ENCODE measurements around the gene TNK1. TPM values are rescaled to one million over a fixed set of nuclear protein-coding genes. Genes with fewer than 3 reads are reported as not detected.
A peak's percentile ranks its signal among the peaks of the same experiment; 100 is the strongest.

TNK1 gene
- total RNA-seq, 4 donors from 2014 or later: 15.3 to 42.9 (median 20.7) TPM

- Histone ChIP-seq H3K27me3 (peaks cover 14% of the 10 kb centered on the region), H3K4me3 (peak overlapping the region; percentile 68), H3K27ac (peak overlapping the region; percentile 91), H3K36me3 (no peaks in the 10 kb centered on the region), H3K9me3 (no peaks in the 10 kb centered on the region), H3K4me1 (peaks cover 58% of the 10 kb centered on the region)
- peak; percentile 62 to 96 for TF ChIP-seq CTCF (IDR thresholded peaks at IDR 0.05)
- peak in 2 of 3 donors; percentile 20 to 33 for TF ChIP-seq POLR2AphosphoS5 (IDR thresholded peaks at IDR 0.05)
- no peak for TF ChIP-seq EP300 (IDR thresholded peaks at IDR 0.05)
- TF ChIP-seq POLR2A (IDR thresholded peaks at IDR 0.05): no peak
- 4% methylated on average over 70 of the region's 92 CpGs for WGBS
- DNase-seq (ENCODE audit: low spot score in 2 of 2): peak in 1 of 2 donors; percentile 80
These were observed 55.9 kb downstream of the TNK1 start for GRCh38 chr17:7436556-7437368.

- Histone ChIP-seq H3K4me3 (peak overlapping the region; percentile 68), H3K27ac (peak overlapping the region; percentile 91), H3K27me3 (peaks cover 14% of the 10 kb centered on the region), H3K36me3 (no peaks in the 10 kb centered on the region), H3K9me3 (no peaks in the 10 kb centered on the region), H3K4me1 (peaks cover 58% of the 10 kb centered on the region)
- no peak for TF ChIP-seq EP300 (IDR thresholded peaks at IDR 0.05)
- no peak for TF ChIP-seq CTCF (IDR thresholded peaks at IDR 0.05)
- TF ChIP-seq POLR2AphosphoS5 (IDR thresholded peaks at IDR 0.05): no peak
- TF ChIP-seq POLR2A (IDR thresholded peaks at IDR 0.05): no peak
- DNase-seq (ENCODE audit: low spot score in 2 of 2): no peak
- 46% methylated on average over 13 of the region's 31 CpGs for WGBS
These were observed 56.5 kb downstream of the TNK1 start for GRCh38 chr17:7437369-7437863.

GRCh38 chr17:7437950-7438614, 57.2 kb downstream of the TNK1 start:
- peak overlapping the region; percentile 68 for H3K4me3 ChIP-seq
- DNase-seq (ENCODE audit: low spot score in 2 of 2): peak in 1 of 2 donors; percentile 82
- H3K36me3 ChIP-seq: no peaks in the 10 kb centered on the region
- 6% methylated on average over 23 of the region's 48 CpGs for WGBS
- TF ChIP-seq EP300 (IDR thresholded peaks at IDR 0.05): no peak
- TF ChIP-seq POLR2AphosphoS5 (IDR thresholded peaks at IDR 0.05): no peak
- no peak for TF ChIP-seq POLR2A (IDR thresholded peaks at IDR 0.05)
- no peak for TF ChIP-seq CTCF (IDR thresholded peaks at IDR 0.05)
- peaks cover 58% of the 10 kb centered on the region for H3K4me1 ChIP-seq
- no peaks in the 10 kb centered on the region for H3K9me3 ChIP-seq
- H3K27me3 ChIP-seq: peaks cover 14% of the 10 kb centered on the region
- H3K27ac ChIP-seq: peak overlapping the region; percentile 91

GRCh38 chr17:7438656-7439460, 58.0 kb downstream of the TNK1 start:
- Histone ChIP-seq H3K9me3 (no peaks in the 10 kb centered on the region), H3K4me1 (peaks cover 62% of the 10 kb centered on the region), H3K36me3 (no peaks in the 10 kb centered on the region), H3K27me3 (peaks cover 14% of the 10 kb centered on the region), H3K4me3 (peak overlapping the region; percentile 68), H3K27ac (no peak overlapping the region)
- no peak for DNase-seq (ENCODE audit: low spot score in 2 of 2)
- TF ChIP-seq POLR2A (IDR thresholded peaks at IDR 0.05) (no peak), CTCF (IDR thresholded peaks at IDR 0.05) (no peak), EP300 (IDR thresholded peaks at IDR 0.05) (no peak), POLR2AphosphoS5 (IDR thresholded peaks at IDR 0.05) (no peak)
- WGBS: 31% methylated on average over 11 of the region's 11 CpGs

Other genes with a start within 250 kb of the TNK1 start
- gene ASGR1, start 201.7 kb upstream of the TNK1 start, total RNA-seq: 1 to 10 TPM; 1.3 to 2.3 (median 2.0) TPM
- gene DLG4, start 161.3 kb upstream of the TNK1 start, total RNA-seq: 10 to 100 TPM in 1 of 4 donors, 1 to 10 TPM in 3; 2.9 to 12.7 (median 3.2) TPM
- gene ACADVL, start 161.2 kb upstream of the TNK1 start, total RNA-seq: 1,000 to 10,000 TPM in 1 of 4 donors, 100 to 1,000 TPM in 3; 565 to 1,687 (median 703) TPM
- 10 to 100 TPM; 53.2 to 78.1 (median 55.5) TPM for gene DVL2, start 146.6 kb upstream of the TNK1 start, total RNA-seq
- 10 to 100 TPM; 19.0 to 35.0 (median 29.1) TPM for gene PHF23, start 141.6 kb upstream of the TNK1 start, total RNA-seq
- 100 to 1,000 TPM; 446 to 840 (median 533) TPM for gene GABARAP, start 138.6 kb upstream of the TNK1 start, total RNA-seq
- 10 to 100 TPM; 54.7 to 80.6 (median 72.1) TPM for gene CTDNEP1, start 129.4 kb upstream of the TNK1 start, total RNA-seq
- 10 to 100 TPM; 13.6 to 29.7 (median 20.3) TPM for gene ELP5, start 128.9 kb upstream of the TNK1 start, total RNA-seq
- gene CLDN7, start 118.6 kb upstream of the TNK1 start, total RNA-seq: 10 to 100 TPM in 2 of 4 donors, 1 to 10 TPM in 2; 7.7 to 14.5 (median 11.0) TPM
- gene SLC2A4, start 99.4 kb upstream of the TNK1 start, total RNA-seq: 10 to 100 TPM in 2 of 4 donors, 1 to 10 TPM in 2; 2.4 to 19.4 (median 10.8) TPM
- 1 to 10 TPM; 1.9 to 9.7 (median 4.0) TPM for gene YBX2, start 86.5 kb upstream of the TNK1 start, total RNA-seq
- 100 to 1,000 TPM; 172 to 314 (median 239) TPM for gene EIF5A, start 73.5 kb upstream of the TNK1 start, total RNA-seq
- 100 to 1,000 TPM in 1 of 4 donors, 10 to 100 TPM in 3; 77.4 to 123 (median 87.0) TPM for gene GPS2, start 65.7 kb upstream of the TNK1 start, total RNA-seq
- gene NEURL4, start 51.8 kb upstream of the TNK1 start, total RNA-seq: 10 to 100 TPM; 11.7 to 51.3 (median 20.6) TPM
- 10 to 100 TPM in 1 of 4 donors, 1 to 10 TPM in 2, under 1 TPM in 1; 0.70 to 12.4 (median 4.5) TPM for gene ACAP1, start 44.6 kb upstream of the TNK1 start, total RNA-seq
- 10 to 100 TPM in 3 of 4 donors, 1 to 10 TPM in 1; 9.1 to 50.1 (median 32.4) TPM for gene KCTD11, start 28.9 kb upstream of the TNK1 start, total RNA-seq
- under 1 TPM in 1 of 4 donors, not detected in 3; 0.44 TPM for gene TMEM95, start 25.9 kb upstream of the TNK1 start, total RNA-seq
- 10 to 100 TPM; 21.6 to 55.3 (median 40.7) TPM for gene PLSCR3, start 13.4 kb downstream of the TNK1 start, total RNA-seq
- 100 to 1,000 TPM in 2 of 4 donors, 10 to 100 TPM in 2; 53.5 to 128 (median 89.6) TPM for gene TMEM256, start 23.0 kb downstream of the TNK1 start, total RNA-seq
- 10 to 100 TPM in 1 of 4 donors, 1 to 10 TPM in 3; 5.9 to 17.9 (median 8.1) TPM for gene NLGN2, start 26.8 kb downstream of the TNK1 start, total RNA-seq
- gene SPEM1, start 39.2 kb downstream of the TNK1 start, total RNA-seq: not detected
- gene SPEM2, start 44.5 kb downstream of the TNK1 start, total RNA-seq: not detected
- gene SPEM3, start 47.8 kb downstream of the TNK1 start, total RNA-seq: not detected
- gene TMEM102, start 54.3 kb downstream of the TNK1 start, total RNA-seq: 10 to 100 TPM; 18.7 to 24.5 (median 19.5) TPM
- gene FGF11, start 58.4 kb downstream of the TNK1 start, total RNA-seq: 10 to 100 TPM; 10.3 to 28.5 (median 12.5) TPM
- gene CHRNB1, start 64.0 kb downstream of the TNK1 start, total RNA-seq: 10 to 100 TPM in 2 of 4 donors, 1 to 10 TPM in 2; 7.3 to 11.3 (median 9.7) TPM
- 10 to 100 TPM; 36.1 to 65.7 (median 45.3) TPM for gene ZBTB4, start 98.5 kb downstream of the TNK1 start, total RNA-seq
- not detected for gene SLC35G6, start 100.4 kb downstream of the TNK1 start, total RNA-seq
- gene POLR2A, start 103.3 kb downstream of the TNK1 start, total RNA-seq: 100 to 1,000 TPM; 104 to 194 (median 140) TPM
- 10 to 100 TPM; 12.7 to 28.4 (median 18.0) TPM for gene TNFSF12, start 168.0 kb downstream of the TNK1 start, total RNA-seq
- 10 to 100 TPM in 3 of 4 donors, 1 to 10 TPM in 1; 9.6 to 26.6 (median 15.5) TPM for gene TNFSF13, start 177.7 kb downstream of the TNK1 start, total RNA-seq
- gene SENP3, start 180.8 kb downstream of the TNK1 start, total RNA-seq: 10 to 100 TPM; 40.2 to 53.5 (median 51.6) TPM
- gene CD68, start 198.5 kb downstream of the TNK1 start, total RNA-seq: 10 to 100 TPM in 1 of 4 donors, 1 to 10 TPM in 3; 5.0 to 13.2 (median 9.6) TPM
- gene MPDU1, start 202.8 kb downstream of the TNK1 start, total RNA-seq: 100 to 1,000 TPM in 1 of 4 donors, 10 to 100 TPM in 3; 54.3 to 104 (median 86.3) TPM
- gene SOX15, start 209.0 kb downstream of the TNK1 start, total RNA-seq: 100 to 1,000 TPM in 2 of 4 donors, 10 to 100 TPM in 2; 68.0 to 140 (median 102) TPM
- 10 to 100 TPM; 21.0 to 25.6 (median 22.5) TPM for gene FXR2, start 233.8 kb downstream of the TNK1 start, total RNA-seq
- gene SAT2, start 246.7 kb downstream of the TNK1 start, total RNA-seq: 10 to 100 TPM; 28.7 to 58.8 (median 39.9) TPM
- gene SHBG, start 249.0 kb downstream of the TNK1 start, total RNA-seq: not detected

Measured in suprapubic skin (tissue), 4 donors.